NCI-H2029 treated with DMSO at 0.1 percent for 48 hours (cell line): ENCODE measurements around the gene SHC4.

ENCODE experiments used
- DNase-seq: peaks from one replicate; lab custom pipeline; 2025; lab: John Stamatoyannopoulos, UW

Gene SHC4

GRCh38 chr15:48967336-48967735 lies 3.6 kb upstream of the SHC4 start:
- DNase-seq = no peak

GRCh38 chr15:48966595-48967301 lies 3.0 kb upstream of the SHC4 start:
- no peak for DNase-seq

- no peak for DNase-seq
Measured at GRCh38 chr15:48965972-48966371, 2.3 kb upstream of the SHC4 start.

- DNase-seq = no peak
Measured at GRCh38 chr15:48964898-48965297, 1.2 kb upstream of the SHC4 start.

DNA sequence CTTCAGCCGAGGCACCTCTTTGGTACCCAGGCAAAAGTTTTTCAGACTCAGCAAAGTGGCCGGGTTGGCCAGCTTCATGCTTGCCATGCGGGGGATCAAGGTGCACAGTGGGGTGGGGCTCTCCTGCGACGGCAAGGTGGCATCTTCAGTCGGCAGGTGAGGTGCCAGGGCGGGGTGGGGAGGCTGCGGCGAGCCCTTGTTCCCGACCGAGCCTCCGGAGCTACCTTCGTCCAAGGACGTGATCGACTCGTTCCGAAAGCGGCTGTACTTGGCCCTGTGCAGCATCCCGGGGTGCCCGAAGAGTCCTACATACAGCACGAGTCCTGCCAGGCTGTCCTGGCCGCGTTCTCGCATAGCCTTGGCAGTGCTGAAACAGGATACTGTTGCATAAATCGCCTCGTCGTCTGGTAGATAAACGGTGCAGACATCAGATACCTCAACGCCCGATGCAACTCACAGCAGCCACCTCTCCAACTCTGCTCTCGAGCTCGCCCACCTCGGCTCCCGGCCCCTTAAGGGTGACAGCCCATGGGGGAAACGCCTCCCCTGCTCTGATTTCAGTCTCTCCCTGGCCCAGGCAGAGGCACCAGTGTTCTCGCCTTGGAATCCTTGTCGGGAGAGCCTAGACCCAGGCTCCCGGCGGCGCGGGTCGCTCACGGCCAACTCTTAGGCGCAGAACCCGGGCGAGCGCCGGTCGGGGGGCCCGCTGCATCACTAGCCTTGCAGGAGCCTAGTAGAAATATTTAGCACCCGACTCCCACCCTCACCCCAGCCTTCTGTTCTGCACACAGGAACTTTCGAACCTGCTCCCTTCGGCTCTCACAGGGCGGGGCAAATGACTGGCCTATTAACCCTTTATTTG lies 826 bp downstream of the SHC4 start:
- DNase-seq = no peak

GRCh38 chr15:48955967-48956366 lies 7.8 kb downstream of the SHC4 start:
- no peak for DNase-seq

- DNase-seq = no peak
Measured at GRCh38 chr15:48955370-48955769, 8.3 kb downstream of the SHC4 start.

- DNase-seq = no peak
Measured at GRCh38 chr15:48954538-48954937, 9.2 kb downstream of the SHC4 start.

DNA sequence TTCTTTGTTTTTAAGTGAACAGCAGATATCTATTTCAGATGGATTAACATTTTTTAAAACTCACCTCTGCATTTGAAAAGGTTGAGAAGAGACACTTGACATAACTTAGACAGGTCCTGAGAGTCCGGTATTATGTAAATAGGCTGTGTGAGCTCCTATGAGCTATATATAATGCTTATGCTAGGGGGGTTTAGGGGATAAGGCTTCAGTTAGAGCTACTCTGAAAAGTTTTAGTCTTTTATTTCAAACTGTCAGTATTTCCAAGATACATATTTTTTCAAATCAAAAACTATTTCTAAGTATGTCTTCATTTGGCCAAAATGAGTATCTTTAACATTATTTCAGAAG lies 16.9 kb downstream of the SHC4 start:
- DNase-seq = no peak

DNA sequence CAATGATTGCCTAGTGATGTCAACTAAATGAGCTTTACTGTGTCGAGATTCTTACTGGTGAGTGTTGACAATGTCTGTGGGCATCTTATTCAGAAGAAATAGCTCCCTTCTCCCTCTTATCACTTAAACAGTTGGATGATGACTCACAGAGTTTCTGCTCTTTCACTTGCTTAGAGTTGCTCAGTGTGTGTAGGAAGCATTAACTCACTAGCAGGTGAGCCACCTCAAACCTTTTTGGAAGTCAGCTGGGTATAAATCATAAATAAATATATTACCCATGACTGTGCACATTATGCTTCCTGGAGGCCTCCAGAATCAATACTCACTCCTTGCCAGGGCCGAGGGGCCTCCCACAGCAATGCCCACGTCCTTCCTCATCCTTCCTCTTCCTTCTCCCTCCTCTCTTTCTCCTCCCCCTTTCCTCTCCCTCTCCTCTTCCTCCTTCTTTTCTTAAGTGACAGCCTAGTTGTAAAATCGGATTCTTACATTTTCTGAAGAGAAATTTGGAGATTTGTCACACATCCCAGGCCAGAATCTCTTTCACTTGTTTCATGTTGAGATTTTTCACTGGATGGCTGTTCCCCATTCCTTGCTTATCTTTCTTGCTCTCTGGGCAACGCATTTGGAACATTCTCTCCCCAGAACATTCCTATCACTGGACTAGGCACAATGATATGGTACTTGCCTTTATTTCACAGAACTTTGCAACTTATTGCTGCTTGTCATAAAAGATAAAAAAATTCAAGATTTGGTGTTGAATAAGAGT lies 17.5 kb downstream of the SHC4 start:
- no peak for DNase-seq

GRCh38 chr15:48945386-48945785 lies 18.3 kb downstream of the SHC4 start:
- DNase-seq = no peak

DNA sequence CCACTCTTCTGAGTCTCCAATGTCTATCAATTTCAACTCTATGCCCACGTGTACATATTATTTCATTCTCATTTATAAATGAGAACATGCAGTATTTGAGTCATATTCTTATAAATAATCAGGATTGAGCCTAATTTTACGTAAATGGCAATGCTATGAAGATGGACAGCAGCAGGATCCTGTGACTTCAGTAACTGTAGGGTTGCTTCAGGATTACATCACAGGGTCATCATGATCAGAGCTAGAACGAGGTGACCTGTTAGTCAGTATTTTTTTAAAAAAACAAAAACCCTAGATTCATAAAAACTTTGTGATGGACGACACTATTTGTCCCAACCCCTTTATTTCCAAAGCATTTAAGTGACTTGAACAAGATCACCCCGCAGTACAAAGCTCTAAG lies 21.8 kb downstream of the SHC4 start:
- no peak for DNase-seq

GRCh38 chr15:48940508-48940907 lies 23.2 kb downstream of the SHC4 start:
- DNase-seq = no peak

- DNase-seq = no peak
Measured at GRCh38 chr15:48939648-48940047, 24.1 kb downstream of the SHC4 start.

DNA sequence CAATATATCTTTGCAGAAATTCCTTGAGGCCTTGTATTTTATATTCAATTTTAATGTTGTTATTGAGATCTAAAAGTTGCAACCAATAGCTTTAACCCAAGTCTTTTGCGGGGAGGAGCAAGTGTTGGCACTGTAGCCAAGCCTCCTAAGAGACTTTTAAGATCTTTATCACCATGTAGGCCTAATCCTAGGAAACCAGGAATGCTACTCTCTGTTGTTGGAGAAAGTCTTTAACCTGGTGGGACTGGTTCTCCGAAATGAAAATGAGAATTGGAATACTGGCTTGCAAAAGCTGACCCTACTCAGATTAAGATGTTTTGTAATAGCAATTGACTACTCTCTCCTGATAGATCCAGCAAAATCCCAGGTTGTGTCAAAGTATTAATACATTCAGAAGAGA lies 25.8 kb downstream of the SHC4 start:
- no peak for DNase-seq

DNA sequence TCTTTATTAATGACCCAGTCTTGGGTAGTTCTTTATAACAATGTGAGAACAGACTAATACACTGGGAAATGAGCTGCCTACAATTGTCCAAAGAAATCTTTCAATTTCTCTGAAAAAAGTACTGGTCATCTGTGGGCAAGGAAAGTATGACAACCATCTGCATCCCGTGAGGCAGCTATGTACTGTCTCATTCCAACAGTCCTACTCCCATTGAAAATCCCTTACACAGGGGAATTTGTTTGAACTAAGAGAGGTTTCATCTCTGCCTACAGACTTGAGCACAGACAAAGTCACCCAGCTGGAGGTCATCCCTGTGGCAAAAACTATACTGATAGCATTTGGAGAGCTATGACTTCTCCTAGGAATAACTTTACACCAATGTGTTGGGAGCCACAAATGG lies 27.1 kb downstream of the SHC4 start:
- DNase-seq = no peak

- DNase-seq = no peak
Measured at GRCh38 chr15:48935236-48935635, 28.5 kb downstream of the SHC4 start.

- no peak for DNase-seq
Measured at GRCh38 chr15:48930735-48931134, 33.0 kb downstream of the SHC4 start.

GRCh38 chr15:48929661-48930060 lies 34.1 kb downstream of the SHC4 start:
- no peak for DNase-seq

GRCh38 chr15:48928877-48929538 lies 34.7 kb downstream of the SHC4 start:
- no peak for DNase-seq

GRCh38 chr15:48925714-48926223 lies 38.0 kb downstream of the SHC4 start:
- DNase-seq = no peak
